AG10803 (cell line): ENCODE results near the gene GLCCI1.

Experiments used
- DNase-seq: peaks from one replicate; pipeline ENCODE4 v3.0.0; 2010; ENCODE audit warnings: low read depth
- H3K4me3 ChIP-seq: 2 replicates; pipeline ENCODE4 v1.5.1; 2011; ENCODE audit warnings: mild to moderate bottlenecking, low read length, control low read depth
- TF ChIP-seq, protein P1 (sequence below): conservative IDR thresholded peaks from 2 replicates; pipeline ENCODE4 v1.5.1; 2011; ENCODE audit warnings: mild to moderate bottlenecking, low read length, control low read depth, inconsistent platforms

Gene GLCCI1

GRCh38 chr7:8070451-8071180 lies 102.0 kb downstream of the GLCCI1 start:
- no peak overlapping the region for H3K4me3 ChIP-seq
- no peak for DNase-seq
- TF ChIP-seq, protein P1, sequence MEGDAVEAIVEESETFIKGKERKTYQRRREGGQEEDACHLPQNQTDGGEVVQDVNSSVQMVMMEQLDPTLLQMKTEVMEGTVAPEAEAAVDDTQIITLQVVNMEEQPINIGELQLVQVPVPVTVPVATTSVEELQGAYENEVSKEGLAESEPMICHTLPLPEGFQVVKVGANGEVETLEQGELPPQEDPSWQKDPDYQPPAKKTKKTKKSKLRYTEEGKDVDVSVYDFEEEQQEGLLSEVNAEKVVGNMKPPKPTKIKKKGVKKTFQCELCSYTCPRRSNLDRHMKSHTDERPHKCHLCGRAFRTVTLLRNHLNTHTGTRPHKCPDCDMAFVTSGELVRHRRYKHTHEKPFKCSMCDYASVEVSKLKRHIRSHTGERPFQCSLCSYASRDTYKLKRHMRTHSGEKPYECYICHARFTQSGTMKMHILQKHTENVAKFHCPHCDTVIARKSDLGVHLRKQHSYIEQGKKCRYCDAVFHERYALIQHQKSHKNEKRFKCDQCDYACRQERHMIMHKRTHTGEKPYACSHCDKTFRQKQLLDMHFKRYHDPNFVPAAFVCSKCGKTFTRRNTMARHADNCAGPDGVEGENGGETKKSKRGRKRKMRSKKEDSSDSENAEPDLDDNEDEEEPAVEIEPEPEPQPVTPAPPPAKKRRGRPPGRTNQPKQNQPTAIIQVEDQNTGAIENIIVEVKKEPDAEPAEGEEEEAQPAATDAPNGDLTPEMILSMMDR = no peak

DNA sequence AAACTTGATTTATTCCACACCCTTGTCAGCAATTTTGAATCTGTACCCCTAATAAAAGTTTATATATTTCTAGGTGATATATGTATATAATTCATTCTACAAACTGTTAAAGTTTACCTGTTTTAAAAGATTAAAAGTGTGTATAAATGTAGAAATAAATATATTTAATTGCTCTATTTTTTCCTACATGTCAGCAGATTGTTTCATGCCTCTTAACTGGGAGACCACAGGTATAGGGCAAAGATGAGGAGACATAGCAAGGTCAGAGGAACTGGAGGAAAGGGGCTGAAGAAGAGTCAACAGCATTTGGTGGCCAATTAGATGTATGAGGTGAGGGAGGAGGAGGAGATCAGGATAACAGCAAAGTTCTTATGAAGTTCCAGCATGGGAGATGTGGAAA lies 109.8 kb downstream of the GLCCI1 start:
- no peak overlapping the region for H3K4me3 ChIP-seq
- TF ChIP-seq, protein P1 = no peak
- no peak for DNase-seq

- no peak overlapping the region for H3K4me3 ChIP-seq
- DNase-seq = no peak
- TF ChIP-seq, protein P1 = no peak
Observed at GRCh38 chr7:8082762-8083161, 114.2 kb downstream of the GLCCI1 start.

GRCh38 chr7:8084836-8085235 lies 116.2 kb downstream of the GLCCI1 start:
- H3K4me3 ChIP-seq = no peak overlapping the region
- TF ChIP-seq, protein P1 = no peak
- no peak for DNase-seq

DNA sequence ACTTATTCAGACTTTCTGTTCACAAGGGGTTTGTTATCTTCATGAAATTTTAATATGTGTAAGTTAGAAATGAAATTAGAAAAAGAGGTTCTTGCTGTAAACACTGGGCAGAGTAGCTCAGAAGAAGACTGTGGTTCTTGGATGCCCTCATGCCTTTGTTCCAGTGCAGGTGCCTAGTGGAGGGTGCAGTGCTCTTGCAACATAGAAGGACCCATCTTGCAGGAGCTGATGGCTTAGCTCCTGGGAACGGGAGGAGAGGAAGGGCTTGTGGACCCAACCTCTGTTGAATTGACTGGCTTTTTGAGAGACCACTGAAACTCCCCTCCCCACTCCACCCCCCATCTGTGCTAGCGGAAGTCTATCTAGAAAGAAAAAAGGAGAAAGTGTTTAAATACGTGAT lies 116.8 kb downstream of the GLCCI1 start:
- TF ChIP-seq, protein P1 = no peak
- H3K4me3 ChIP-seq = no peak overlapping the region
- DNase-seq = no peak

DNA sequence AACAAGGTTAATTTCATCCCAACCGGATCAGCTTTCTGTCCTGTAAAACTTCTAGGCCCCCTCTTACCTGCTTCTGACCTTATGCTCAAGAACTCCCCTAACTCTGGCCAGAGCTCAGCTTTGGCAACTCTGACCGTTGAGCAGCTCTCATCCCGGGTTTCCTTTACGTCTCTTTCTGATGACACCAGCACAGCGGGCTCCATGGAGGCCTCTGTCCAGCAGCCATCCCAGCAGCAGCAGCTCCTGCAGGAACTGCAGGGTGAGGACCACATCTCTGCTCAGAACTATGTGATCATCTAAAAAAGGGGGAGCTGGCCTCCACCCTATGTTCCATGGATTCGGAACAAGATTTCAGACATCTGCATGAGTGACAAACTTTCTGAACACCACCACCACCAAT lies 117.6 kb downstream of the GLCCI1 start:
- TF ChIP-seq, protein P1 = no peak
- no peak for DNase-seq
- H3K4me3 ChIP-seq = no peak overlapping the region

- no peak for DNase-seq
Observed at GRCh38 chr7:8089036-8089780, 120.6 kb downstream of the GLCCI1 start.

More at GRCh38 chr7:8089036-8089780, 120.6 kb downstream of the GLCCI1 start:
- no peak overlapping the region for H3K4me3 ChIP-seq
- TF ChIP-seq, protein P1 = no peak
